KOPT-K1 (cell line): ENCODE data around the gene KIF26A.

ENCODE experiments used
- H3K27ac ChIP-seq: fragments of 200-600 bp; sonication (generic); 2 replicates; pipeline ENCODE4 v1.5.1; 2016; ENCODE audit warnings: antibody characterized with exemption, mild to moderate bottlenecking, low read depth, low read length; ENCODE audit not compliant: poor library complexity, severe bottlenecking
- H3K36me3 ChIP-seq: fragments of 200-600 bp; sonication (generic); 2 replicates; pipeline ENCODE4 v1.5.1; 2017; ENCODE audit warnings: antibody characterized with exemption, mild to moderate bottlenecking, low read length, moderate library complexity; ENCODE audit not compliant: insufficient read depth
- H3K9me3 ChIP-seq: fragments of 200-600 bp; sonication (generic); 2 replicates; pipeline ENCODE4 v1.5.1; 2017; ENCODE audit warnings: antibody characterized with exemption, low read length, mild to moderate bottlenecking; ENCODE audit not compliant: insufficient read depth, poor library complexity, severe bottlenecking

The KIF26A gene

DNA sequence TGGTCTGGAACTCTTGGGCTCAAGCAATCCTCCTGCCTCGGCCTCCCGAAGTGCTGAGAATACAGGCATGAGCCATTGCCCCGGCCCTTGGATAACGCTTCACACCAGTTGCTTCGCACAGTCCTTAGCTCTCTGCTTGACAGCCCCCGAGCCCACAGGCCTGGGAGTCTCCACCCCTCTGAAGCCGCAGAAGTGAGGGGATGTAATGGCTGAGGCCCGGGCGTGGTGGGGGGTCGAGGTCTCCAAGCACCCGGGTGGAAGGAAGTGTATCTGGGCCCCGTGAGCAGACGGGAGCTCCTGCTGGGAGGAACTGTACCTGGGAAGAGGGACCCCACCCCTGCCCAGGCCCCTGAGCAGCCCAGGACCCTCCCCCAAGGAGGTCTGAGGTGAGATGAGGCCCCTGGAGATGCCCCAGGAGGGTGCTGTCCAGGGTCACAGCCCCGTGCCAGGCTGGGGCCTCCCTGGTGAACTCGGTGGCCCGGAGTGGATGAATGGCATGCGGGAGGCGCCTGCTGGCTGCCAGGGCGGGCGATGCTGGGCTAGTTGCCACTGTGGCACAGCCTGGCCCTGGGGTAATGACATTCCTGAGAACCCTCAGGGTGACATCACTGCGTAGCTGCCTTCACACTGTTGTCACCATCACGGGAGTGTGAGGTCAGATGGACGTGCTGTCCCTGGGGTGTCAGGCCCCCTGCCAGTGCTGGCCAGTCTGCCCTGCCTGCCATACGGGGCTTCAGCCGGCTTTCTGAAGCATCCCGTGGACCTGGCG, 48.9 kb downstream of the KIF26A start:
- Histone ChIP-seq H3K36me3 (no peaks in the 10 kb centered on the region), H3K9me3 (no peaks in the 10 kb centered on the region), H3K27ac (no peak overlapping the region)

DNA sequence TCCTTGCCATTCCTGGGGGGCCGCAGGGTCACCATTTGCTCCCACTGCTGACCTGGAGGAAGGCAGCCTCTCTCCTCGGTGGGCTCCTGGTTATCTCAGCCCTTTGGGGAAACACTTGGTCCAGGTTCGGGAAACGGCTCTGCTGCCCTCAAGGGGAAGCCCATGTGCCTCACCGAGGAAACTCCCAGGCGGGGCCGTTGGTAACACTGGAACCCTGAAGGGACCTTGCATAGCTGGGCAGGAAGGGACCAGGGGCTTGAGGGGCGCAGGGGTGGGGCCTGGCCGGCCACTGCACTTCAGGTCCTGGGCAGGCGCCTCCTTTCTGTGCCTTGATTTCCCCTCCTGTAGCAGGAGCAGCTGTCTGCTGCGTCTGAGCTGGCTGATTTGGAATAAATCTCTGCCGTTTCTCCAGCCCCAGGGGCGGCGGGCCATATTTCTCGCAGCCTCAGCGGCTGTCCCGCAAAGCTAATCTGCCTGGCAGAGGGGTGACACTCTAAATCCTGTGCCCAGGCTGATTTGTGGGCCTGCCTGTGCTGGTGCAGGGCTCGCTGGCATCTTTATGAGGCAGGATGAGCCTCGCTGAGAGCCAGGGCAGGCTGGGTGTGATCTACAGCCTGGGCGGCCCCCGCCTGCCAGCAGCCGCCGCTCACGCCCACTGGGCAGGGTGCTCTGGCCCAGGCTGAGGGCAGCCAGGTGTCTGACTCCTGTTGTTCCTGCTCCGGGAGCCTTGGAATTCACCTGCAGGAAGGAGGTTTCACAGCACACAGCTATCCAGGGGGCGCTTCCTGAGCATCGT, 49.7 kb downstream of the KIF26A start:
- Histone ChIP-seq H3K36me3 (no peaks in the 10 kb centered on the region), H3K9me3 (no peaks in the 10 kb centered on the region), H3K27ac (no peak overlapping the region)

DNA sequence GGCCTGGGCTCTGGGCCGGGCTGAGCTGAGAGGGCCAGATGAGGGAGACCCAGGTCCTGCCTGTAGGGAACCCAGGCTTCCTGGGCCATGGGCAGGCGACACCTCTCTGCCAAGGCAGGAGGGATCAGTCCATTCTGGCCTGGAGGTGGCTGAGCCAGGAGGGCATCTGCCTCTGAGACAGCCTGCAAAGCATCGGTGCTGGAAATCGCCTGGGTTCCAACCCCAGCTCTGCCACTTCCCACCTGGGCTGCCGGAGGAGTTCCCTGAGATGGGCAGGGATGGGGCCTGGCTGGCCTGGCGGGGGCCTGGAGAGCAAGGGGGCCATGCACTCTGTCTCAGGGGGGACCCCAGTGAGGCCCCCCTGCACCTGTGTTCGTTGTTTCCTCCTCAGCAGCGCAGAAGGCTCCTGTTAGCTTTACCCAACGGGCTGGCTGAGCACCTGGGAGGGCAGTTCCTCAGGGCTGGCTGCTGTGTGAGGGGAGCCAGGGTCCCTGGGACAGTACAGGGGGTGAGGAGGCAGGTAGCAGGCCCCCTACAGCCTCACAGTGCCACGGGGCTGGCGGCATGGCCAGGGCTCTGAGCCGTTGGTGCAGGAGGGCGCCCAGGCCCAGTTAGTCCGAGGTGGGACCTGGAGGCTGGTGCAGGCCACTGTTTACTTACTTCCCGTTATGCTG, 50.5 kb downstream of the KIF26A start:
- H3K27ac ChIP-seq, result no peak overlapping the region
- no peaks in the 10 kb centered on the region for H3K9me3 ChIP-seq
- H3K36me3 ChIP-seq, result no peaks in the 10 kb centered on the region

DNA sequence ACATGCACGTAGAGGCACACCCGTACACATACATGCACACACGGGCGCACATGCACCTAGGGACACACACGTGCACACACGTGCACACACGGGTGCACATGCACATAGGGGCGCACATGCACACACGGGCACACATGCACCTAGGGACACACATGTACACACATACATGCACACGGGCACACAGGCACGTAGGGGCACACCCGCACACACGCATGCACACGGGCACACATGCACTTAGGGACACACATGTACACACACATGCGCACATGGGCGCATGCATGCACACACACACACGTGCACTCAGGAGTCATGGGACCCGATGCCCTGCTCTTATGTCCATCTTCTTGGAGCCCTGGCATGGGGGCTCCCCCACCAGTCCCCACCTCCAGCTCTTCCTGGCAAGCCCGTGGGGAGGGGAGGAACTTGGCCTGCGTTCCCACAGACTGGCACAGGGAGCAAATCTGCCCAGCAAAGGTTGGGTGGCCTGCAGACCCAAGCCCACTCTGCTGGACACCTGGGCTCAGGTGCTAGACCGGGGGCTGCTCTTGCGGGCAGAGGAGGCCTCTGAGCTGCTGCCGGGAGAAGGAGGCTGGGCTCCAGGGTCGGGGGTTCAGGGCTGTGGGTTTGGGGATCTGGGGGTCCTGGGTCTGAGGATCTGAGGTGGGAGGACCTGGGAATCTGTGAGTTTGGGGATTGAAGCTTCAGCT, 51.4 kb downstream of the KIF26A start:
- Histone ChIP-seq H3K36me3 (no peaks in the 10 kb centered on the region), H3K9me3 (no peaks in the 10 kb centered on the region)

DNA sequence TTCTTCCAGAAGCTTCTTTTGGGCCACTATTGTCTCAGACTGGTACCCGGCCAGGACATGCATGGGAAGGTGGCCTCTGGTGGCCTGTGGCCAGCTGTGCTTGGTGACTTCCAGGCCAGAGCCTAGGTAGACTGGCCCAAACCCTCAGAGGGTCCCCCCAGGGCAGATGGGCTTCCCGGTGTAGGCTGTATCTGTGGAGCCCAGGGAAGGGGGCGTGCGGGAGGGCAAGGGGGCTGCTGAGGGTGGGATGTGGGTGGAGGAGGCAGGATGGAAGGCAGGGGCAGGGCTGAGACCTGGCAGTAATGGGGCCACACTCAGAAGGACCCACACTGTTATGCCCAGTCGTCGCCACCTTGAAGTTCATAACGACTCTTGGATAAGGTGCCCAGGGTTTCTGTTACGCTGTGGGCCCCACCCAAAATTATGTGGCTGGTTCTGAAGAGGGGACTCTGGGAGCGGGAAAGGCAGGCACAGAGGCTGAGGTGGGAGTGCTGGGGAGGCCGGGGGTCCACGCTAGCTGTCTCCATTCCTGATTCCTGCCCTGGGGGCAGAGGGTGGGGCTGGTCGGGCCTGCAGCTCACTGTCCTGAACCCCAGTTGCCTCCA, 52.1 kb downstream of the KIF26A start:
- H3K27ac ChIP-seq, result no peak overlapping the region
- H3K36me3 ChIP-seq, result no peaks in the 10 kb centered on the region
- H3K9me3 ChIP-seq, result no peaks in the 10 kb centered on the region

More for the DNA sequence above, 51.4 kb downstream of the KIF26A start:
- H3K27ac ChIP-seq, result no peak overlapping the region

DNA sequence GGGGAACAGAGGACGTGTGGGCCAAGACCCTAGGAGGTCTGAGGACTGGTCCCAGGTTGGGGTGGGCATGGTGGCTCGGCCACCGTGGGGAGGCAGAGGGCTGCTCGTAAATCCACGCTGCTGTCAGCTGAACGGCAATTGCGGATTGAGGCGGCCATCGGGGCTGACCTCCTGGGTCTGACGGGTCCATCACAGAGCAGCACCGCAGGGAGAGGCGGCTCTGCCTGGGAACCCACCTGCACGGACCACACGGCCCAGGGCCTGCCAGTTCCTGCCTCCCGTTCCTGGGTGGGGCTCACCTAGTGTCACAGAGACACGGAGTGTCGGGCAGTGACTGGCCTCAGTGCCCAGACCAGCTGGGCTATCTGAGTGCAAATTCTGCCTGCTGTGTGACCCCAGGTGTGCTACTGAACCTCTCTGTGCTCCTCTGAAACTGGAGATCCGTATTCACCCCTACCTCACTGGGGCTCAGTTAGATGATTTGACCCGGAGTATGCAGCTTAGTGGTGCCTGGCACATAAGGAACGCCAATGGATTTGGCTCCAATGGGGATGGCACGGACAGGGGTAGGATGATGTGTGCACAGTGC, 53.1 kb downstream of the KIF26A start:
- no peaks in the 10 kb centered on the region for H3K36me3 ChIP-seq
- H3K9me3 ChIP-seq, result no peaks in the 10 kb centered on the region
- no peak overlapping the region for H3K27ac ChIP-seq

DNA sequence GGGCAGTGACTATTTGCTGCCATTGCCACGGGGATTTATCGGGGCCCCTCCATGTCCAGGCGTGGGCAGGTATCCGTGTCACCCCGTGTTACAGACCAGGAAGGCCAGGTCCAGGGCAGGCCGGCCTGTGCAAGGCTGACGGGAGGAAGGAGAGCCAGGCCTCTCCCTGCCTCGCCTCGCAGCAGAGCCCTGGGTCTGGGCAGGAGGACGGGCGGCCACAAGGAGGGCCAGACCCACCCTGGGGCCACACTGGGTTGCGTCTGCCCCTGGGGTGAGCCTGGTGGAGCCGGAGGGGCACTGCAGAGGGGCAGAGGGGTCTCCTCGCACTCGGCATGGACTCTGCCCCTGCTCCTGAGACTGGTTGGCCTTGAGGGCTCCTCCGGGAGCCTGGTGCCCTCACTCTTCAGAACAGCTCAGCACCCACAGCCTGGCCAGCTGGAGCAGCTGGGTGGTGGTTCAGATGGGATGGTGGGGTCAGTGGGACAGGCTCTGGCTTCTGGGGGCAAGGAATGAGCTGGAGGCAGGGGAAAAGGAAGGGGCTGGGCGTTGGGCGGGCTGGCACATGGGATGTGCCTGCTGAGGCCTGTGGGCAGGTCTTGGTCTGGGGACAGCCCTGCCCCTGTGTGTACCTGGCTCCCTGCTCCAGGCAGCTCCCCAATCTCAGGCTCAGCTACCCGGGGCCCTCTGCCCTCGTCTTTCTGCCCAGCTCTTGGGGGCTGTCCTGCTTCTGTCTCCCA, 53.9 kb downstream of the KIF26A start:
- H3K27ac ChIP-seq, result no peak overlapping the region
- no peaks in the 10 kb centered on the region for H3K36me3 ChIP-seq
- no peaks in the 10 kb centered on the region for H3K9me3 ChIP-seq

DNA sequence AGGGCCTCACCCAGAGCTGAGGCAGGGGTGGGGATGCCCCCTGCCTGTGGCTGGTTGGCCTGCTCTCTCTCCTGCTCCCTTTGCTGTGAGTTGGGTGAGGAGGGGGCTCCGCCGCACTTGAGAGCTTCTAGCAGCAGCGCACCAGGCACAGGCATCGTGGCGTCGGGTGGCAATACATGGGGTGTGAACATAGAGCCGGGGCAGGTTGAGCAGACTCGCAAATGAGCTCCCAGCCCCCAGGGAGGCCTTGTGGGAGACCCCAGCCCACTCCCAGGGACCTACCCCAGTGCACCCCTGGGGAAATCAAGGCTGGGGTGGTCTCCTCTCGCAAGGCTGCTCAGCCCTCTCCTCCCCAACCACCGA, 54.5 kb downstream of the KIF26A start:
- H3K27ac ChIP-seq, result no peak overlapping the region
- H3K9me3 ChIP-seq, result no peaks in the 10 kb centered on the region
- no peaks in the 10 kb centered on the region for H3K36me3 ChIP-seq

DNA sequence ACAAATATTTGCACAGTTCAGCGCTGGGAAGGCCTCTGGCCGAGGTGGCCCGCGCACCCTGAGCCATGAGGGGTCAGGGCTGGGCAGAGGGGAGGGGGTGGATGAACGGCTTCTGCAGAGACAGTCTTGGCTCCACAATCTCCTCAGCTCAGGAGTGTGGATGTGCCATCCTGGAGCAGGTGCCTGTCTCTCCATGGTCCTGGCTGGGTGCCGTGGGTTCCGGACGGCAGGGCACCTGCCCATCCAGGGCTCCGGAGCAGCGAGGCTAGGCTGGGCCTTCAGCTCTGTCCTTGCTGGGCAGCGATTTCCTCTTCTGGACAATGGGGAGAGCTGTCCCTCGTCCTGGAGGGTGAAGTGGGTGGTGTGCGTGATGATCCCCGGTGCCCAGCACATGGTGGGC, 55.6 kb downstream of the KIF26A start:
- Histone ChIP-seq H3K9me3 (no peaks in the 10 kb centered on the region), H3K36me3 (no peaks in the 10 kb centered on the region), H3K27ac (no peak overlapping the region)

DNA sequence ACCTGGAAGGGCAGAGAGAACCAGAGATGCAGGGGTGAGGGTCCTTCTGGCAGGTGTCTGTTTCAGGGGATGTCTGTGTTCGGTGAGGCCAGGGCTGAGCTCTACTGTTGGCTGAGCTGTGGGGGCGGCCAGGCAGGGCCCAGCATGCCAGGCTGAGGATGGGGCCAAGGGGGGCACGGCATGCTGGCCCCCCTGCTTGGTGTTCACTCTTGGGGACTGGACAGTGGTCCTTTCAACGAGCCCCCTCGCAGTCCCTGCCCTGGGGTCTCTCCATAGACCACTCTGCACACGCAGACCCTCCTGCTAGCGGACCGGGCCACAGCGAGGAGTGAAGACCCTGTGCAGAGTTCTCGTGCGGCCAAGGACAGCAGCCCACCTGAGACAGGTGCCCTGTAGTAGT, 56.3 kb downstream of the KIF26A start:
- H3K9me3 ChIP-seq, result no peaks in the 10 kb centered on the region
- no peaks in the 10 kb centered on the region for H3K36me3 ChIP-seq

DNA sequence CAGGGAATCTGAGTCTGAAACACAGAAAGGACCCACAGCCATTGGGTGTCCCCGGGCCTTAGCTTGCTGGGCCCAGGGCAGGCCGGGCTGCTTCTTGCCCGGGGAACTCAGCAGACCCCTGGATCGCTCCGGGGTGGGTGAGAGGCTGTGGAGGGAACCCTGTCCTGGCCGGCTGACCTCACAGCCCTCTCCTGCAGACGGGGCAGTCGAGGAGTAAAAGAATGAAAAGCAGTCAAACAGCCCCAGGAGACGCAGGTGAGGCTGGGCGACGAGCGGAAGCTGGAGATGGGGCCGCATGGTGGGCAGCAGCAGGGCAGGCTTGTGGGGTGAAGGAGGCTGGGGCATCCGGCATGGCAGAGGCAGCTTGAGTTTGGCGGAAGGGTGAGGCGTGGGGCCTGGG, 57.0 kb downstream of the KIF26A start:
- Histone ChIP-seq H3K9me3 (no peaks in the 10 kb centered on the region), H3K36me3 (no peaks in the 10 kb centered on the region), H3K27ac (no peak overlapping the region)

More for the DNA sequence above, 56.3 kb downstream of the KIF26A start:
- no peak overlapping the region for H3K27ac ChIP-seq

DNA sequence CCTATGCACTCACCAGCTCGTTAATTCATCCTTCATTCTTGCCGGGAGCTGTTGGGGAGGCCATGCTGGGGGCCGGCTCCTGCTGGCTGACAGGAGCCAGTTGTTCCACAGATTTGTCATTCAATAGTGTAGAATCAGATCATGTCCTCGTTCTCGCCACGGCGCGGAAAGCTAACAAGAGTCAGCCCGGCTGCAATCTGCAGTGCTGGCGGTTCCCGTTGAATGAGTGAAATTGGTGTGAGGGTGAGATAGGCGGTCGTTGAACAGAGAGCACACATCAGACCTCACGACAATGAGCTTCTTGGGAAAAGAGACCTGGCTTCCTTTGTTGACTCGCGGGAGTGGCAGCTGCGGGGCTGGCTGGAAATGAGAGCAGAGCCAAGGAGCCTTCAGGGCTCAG, 57.5 kb downstream of the KIF26A start:
- H3K36me3 ChIP-seq, result no peaks in the 10 kb centered on the region
- no peaks in the 10 kb centered on the region for H3K9me3 ChIP-seq
- no peak overlapping the region for H3K27ac ChIP-seq

DNA sequence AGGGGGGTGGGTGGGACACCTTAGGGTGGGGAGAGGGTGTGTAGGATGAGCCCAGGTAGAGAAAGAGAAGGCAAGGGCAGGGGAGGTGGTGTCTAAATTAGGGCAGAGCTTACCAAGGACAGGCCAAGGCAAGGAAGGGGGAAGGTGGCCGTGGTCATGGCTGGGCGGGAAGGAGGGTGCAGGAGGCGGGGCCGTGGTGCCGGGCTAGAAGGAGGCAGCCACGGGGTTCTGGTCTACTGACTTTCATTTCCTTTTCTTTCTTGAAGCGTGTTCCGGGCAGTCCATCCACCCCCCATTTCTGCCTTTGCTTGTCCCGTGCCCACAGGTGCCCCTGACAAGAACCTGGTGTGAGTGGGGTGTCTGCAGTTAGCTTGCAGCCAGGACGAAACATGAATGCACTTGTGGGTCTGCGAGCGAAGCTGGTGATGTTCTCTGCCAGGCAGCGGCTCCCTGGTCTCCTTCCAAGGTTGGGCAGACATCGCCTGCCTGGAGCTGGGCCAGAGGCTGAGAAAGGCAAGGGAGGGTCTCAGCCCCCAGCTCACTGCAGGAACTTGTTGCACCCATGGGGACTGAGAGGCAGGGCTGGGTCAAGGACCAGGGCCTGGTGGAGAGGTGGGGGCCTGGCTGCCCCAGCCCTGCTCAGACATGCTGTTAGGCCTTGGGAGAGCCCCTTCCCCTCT, 58.2 kb downstream of the KIF26A start:
- Histone ChIP-seq H3K36me3 (no peaks in the 10 kb centered on the region), H3K9me3 (no peaks in the 10 kb centered on the region), H3K27ac (no peak overlapping the region)
